ENCODE measurements around the gene PTPA.

GRCh38 chr9:129165198-129165597 is 54.0 kb downstream of the PTPA start:
- TF ChIP-seq POLR2A (IDR thresholded peaks at IDR 0.05) = no peak
- no peak for TF ChIP-seq CTCF (IDR thresholded peaks at IDR 0.05)
- TF ChIP-seq POLR2AphosphoS5 (IDR thresholded peaks at IDR 0.05) = no peak
- TF ChIP-seq EP300 (IDR thresholded peaks at IDR 0.05) = no peak
